Heart left ventricle (tissue), 16 donors: Measurements from ENCODE around the gene AKAP9. TPM values are rescaled to one million over a fixed set of nuclear protein-coding genes. Genes with fewer than 3 reads are reported as not detected.

Experiments
- ATAC-seq, 4 donors: fragments of 200-7000 bp; cut with Tn5 transposase; one replicate each; pipeline ENCODE4 v1.9.1; 2020 to 2022; ENCODE audit warnings: moderate library complexity in 4 of 4, mild to moderate bottlenecking in 3 of 4, moderate number of reproducible peaks in 1 of 4
- DNase-seq, 5 donors: peaks; one replicate each; pipeline ENCODE4 v3.0.0-alpha.2; 2020
- H3K27ac ChIP-seq, 12 donors: fragments of 200-600 bp; sonication (generic) in 4 of 12; one replicate each; pipeline versions ENCODE4 v1.5.0 to v1.8.0; 2016 to 2022; ENCODE audit warnings: mild to moderate bottlenecking in 2 of 12
- H3K27me3 ChIP-seq, 9 donors: fragments of 200-600 bp; sonication (generic) in 2 of 9; one replicate each; pipeline versions ENCODE4 v1.5.1 to v1.8.0; 2016 to 2022; ENCODE audit warnings: mild to moderate bottlenecking in 3 of 9
- H3K36me3 ChIP-seq, 9 donors: fragments of 200-600 bp; sonication (generic) in 2 of 9; one replicate each; pipeline versions ENCODE4 v1.5.0 to v1.8.0; 2018 to 2022; ENCODE audit warnings: mild to moderate bottlenecking in 2 of 9
- H3K4me1 ChIP-seq, 12 donors: fragments of 200-600 bp; sonication (generic) in 4 of 12; one replicate each; pipeline versions ENCODE4 v1.5.0 to v1.8.0; 2016 to 2022; ENCODE audit warnings: mild to moderate bottlenecking in 3 of 12
- H3K4me3 ChIP-seq, 12 donors: fragments of 200-600 bp; sonication (generic) in 4 of 12; one replicate each; pipeline versions ENCODE4 v1.5.0 to v1.8.0; 2017 to 2022; ENCODE audit warnings: mild to moderate bottlenecking in 9 of 12, moderate library complexity in 4 of 12
- H3K9me3 ChIP-seq, 12 donors: fragments of 200-600 bp; sonication (generic) in 4 of 12; one replicate each; pipeline versions ENCODE4 v1.5.0 to v1.8.0; 2016 to 2022; ENCODE audit warnings: mild to moderate bottlenecking in 1 of 12
- POLR2A ChIP-seq, 2 donors: fragments of 450-650 bp; IDR thresholded peaks; one replicate each; pipeline ENCODE4 v1.6.1; 2017; ENCODE audit warnings: antibody characterized with exemption in 2 of 2, mild to moderate bottlenecking in 2 of 2, moderate library complexity in 2 of 2
- WGBS, 4 donors: extraction: QIAGEN DNeasy Blood & Tissue Kit in 2 of 4; methylation state at CpG; one replicate each; pipeline versions ENCODE4 v1.1.5 to v1.1.7; 2013 to 2018; 5-methylcytosine and 5-hydroxymethylcytosine counted together
- intact Hi-C, 10 donors: fragments of 100-400 bp; cut with DNase I; formaldehyde crosslinking; loops; one replicate each; pipeline versions ENCODE4 v1.11.1 to v1.14.2; 2022
- polyA plus RNA-seq, 2 donors: library from polyadenylated mRNA; stranded (reverse); fragments of 200-250 nt; gene quantifications; one replicate each; pipeline ENCODE4 v1.2.3, GENCODE V29; 2013
- total RNA-seq, 9 donors: library from RNA; depleted of rRNA in 2 of 9; stranded (reverse); fragments of >200 nt in 2 of 9; fragmentation: NEBNext Ultra II Directional in 3 of 9; extraction: Animal tissue kit (Norgen Biotek cat#: 25700) in 3 of 9; gene quantifications; one replicate each; pipeline versions ENCODE4 v1.1.0 to v1.2.4, GENCODE V29; 2016 to 2023
- TF ChIP-seq, protein P1 (sequence below), 12 donors: fragments of 200-600 bp; sonication (generic) in 4 of 12; IDR thresholded peaks; one replicate each; pipeline versions ENCODE4 v1.5.0 to v1.8.0; 2018 to 2022; ENCODE audit warnings: antibody characterized with exemption in 12 of 12, mild to moderate bottlenecking in 5 of 12
- donor health status: ischemic (EF 13 %, LVEDD 7.1; RV severe dilation, severe dysfunction).
- donor health status: healthy with polysubstance abuse.
- donor health status: DM: no; HTN: yes; CAD: no.
- donor health status: DM: no; HTN: no; CAD: no.
- donor health status: ischemic (EF 25% LVEDD 6.9; RV normal size, moderate dysfunction).
- donor health status: ischemic (EF 25% LVEDD 5.7; RV mildly dilated, moderate dysfunction).
- donor health status: healthy.
- donor health status: DM: yes; HTN: yes; CAD: no.
- donor health status: ischemic (EF 35%, LVEDD 5.7; RV mildly dilated, moderate dysfunction).
- donor health status: nonischemic (EF 11% LVEDD 7.7; RV severe dilation, severe dysfunction).
- donor health status: DM: yes; HTN: yes; CAD: no.
- donor health status: PGD.
- donor health status: ischemic (EF 29% LVEDD 5.4; RV normal size, mild dysfunction).
- donor health status: nonischemic (EF 23%, LVEDD 6.1; RV moderate dilation, normal function).

AKAP9 gene
- total and polyA plus RNA-seq, 11 donors = 13.2 to 58.6 (median 49.1) TPM

DNA sequence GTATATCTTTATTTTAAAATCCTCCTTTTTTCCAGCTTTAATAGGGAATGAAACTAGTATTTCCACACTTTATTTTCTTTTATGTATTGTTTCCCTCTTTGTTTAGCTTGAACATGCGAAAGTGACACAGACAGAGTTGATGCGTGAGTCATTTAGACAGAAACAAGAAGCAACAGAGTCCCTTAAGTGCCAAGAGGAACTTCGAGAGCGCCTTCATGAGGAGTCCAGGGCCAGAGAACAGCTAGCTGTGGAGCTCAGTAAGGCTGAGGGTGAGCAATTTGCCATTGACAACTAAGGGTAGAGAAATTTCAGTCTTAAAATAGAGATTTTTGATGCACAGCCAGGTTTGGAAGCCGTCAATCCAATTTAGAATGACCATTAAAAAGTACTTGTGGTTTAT, 120.5 kb downstream of the AKAP9 start:
- no peaks in the 10 kb centered on the region for H3K27me3 ChIP-seq
- WGBS, 4 donors = 71 to 74% (median 73%) methylated on average over 5 of the region's 5 CpGs
- intact Hi-C loops = loop anchor here in 1 of 10 donors (10.0 kb wide), 1 partner anchor 56 kb away; no protein-coding TSS in a partner anchor
- ATAC-seq = peak in 3 of 4 donors; percentile 80 to 86 (median 80)
- DNase-seq = peak in 1 of 5 donors; percentile 42
- no peak for TF ChIP-seq POLR2A (IDR thresholded peaks at IDR 0.05)
- TF ChIP-seq, protein P1, sequence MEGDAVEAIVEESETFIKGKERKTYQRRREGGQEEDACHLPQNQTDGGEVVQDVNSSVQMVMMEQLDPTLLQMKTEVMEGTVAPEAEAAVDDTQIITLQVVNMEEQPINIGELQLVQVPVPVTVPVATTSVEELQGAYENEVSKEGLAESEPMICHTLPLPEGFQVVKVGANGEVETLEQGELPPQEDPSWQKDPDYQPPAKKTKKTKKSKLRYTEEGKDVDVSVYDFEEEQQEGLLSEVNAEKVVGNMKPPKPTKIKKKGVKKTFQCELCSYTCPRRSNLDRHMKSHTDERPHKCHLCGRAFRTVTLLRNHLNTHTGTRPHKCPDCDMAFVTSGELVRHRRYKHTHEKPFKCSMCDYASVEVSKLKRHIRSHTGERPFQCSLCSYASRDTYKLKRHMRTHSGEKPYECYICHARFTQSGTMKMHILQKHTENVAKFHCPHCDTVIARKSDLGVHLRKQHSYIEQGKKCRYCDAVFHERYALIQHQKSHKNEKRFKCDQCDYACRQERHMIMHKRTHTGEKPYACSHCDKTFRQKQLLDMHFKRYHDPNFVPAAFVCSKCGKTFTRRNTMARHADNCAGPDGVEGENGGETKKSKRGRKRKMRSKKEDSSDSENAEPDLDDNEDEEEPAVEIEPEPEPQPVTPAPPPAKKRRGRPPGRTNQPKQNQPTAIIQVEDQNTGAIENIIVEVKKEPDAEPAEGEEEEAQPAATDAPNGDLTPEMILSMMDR (IDR thresholded peaks at IDR 0.05) = no peak
- peak overlapping the region in 7 of 12 donors; percentile 12 to 47 (median 24) for H3K27ac ChIP-seq
- peak overlapping the region in 1 of 12 donors; percentile 31 for H3K4me3 ChIP-seq
- H3K9me3 ChIP-seq = no peaks in the 10 kb centered on the region
- peaks cover 0 to 53% (median 39%) of the 10 kb centered on the region in 9 donors for H3K36me3 ChIP-seq
- H3K4me1 ChIP-seq = peaks cover 0 to 15% (median 6%) of the 10 kb centered on the region in 12 donors

DNA sequence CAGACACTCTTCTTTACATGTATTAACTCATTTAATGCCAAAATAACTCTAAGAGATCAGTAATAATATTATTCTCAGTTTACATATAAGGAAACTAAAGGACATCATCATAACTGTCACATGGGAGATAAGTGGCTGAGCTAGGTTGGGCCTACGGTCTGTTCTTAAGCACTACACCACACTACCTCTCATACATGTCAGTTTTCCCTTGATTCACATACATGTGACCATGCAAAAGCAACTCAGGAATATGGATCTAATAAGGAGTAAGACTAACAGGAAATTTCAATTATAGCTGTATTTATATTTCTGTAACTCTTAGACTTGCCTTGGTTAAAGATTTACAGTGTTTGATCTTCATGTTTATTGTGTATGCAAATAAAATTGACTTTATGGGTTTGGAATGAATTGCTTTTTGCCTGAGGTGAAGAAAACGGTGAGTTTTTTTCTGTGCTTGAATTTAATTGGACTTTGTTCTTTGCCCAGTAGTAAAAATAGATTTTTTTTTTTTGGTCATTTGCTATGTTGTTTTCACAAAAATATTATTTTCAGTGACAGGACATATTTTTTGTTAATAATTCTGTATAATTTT, 123.9 kb downstream of the AKAP9 start:
- WGBS, 4 donors = 76 to 86% (median 80%) methylated on average over 2 of the region's 2 CpGs
- no peaks in the 10 kb centered on the region for H3K9me3 ChIP-seq
- no peaks in the 10 kb centered on the region for H3K27me3 ChIP-seq
- H3K4me3 ChIP-seq = no peak overlapping the region
- TF ChIP-seq, protein P1 (IDR thresholded peaks at IDR 0.05) = no peak
- no peak for TF ChIP-seq POLR2A (IDR thresholded peaks at IDR 0.05)
- H3K4me1 ChIP-seq = peaks cover 0 to 6% (median 0%) of the 10 kb centered on the region in 12 donors
- intact Hi-C loops = loop anchor here in 1 of 10 donors (10.0 kb wide), 1 partner anchor 60 kb away; no protein-coding TSS in a partner anchor
- DNase-seq (no peak), ATAC-seq (no peak)
- no peak overlapping the region for H3K27ac ChIP-seq
- H3K36me3 ChIP-seq = peaks cover 0 to 87% (median 68%) of the 10 kb centered on the region in 9 donors

DNA sequence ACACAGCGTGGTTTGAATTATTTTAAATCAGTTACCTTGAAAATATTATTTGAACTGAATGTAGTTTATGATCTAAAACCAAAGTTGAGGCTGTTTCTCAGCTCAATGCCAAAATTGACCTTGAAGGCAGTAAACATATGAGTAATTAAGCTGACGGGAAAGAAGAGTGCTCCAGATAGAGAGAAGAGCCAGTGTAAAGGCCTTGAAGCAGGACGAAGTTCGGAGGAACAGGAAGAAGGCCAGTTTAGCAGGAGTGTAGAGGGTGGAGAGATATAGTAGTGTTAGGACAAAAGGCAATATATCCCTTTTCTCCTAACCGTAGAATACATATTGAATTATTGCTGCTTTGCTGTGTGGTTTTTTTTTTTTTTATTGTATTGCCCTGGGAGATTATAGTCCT, 130.4 kb downstream of the AKAP9 start:
- Histone ChIP-seq H3K36me3 (peaks cover 0 to 99% (median 59%) of the 10 kb centered on the region in 9 donors), H3K4me1 (no peaks in the 10 kb centered on the region), H3K4me3 (no peak overlapping the region), H3K27me3 (no peaks in the 10 kb centered on the region), H3K27ac (peak overlapping the region in 5 of 12 donors; percentile 15 to 46 (median 37)), H3K9me3 (no peaks in the 10 kb centered on the region)
- TF ChIP-seq POLR2A (IDR thresholded peaks at IDR 0.05) = no peak
- TF ChIP-seq, protein P1 (IDR thresholded peaks at IDR 0.05) = no peak
- intact Hi-C loops = loop anchor here in 2 of 10 donors (10.0 kb wide), 2 partner anchors 46 to 126 kb away; partner anchors contain the start of gene AKAP9 (in 1 of the 2)
- 69 to 78% (median 74%) methylated on average over 5 of the region's 5 CpGs for WGBS, 4 donors
- DNase-seq = no peak
- peak in 2 of 4 donors; percentile 56 to 69 for ATAC-seq

DNA sequence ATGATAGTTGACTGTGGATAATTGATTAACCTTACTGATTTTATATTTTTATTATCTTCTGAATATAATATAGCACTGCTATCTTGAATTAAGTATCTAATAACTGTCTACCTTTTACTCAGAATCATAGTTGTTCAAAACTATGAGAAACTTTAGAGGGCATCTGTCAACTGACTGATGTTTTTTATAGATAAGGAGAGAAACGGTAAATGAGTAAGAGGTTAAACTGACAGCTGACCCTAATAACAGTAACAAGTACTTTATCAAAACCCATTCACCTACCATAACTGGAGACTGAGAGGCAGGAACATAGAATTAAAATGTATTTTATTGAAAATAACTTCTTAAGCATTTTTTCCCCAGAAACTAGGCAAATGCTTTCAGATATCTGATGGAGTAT, 131.5 kb downstream of the AKAP9 start:
- no peak overlapping the region for H3K27ac ChIP-seq
- H3K9me3 ChIP-seq = no peaks in the 10 kb centered on the region
- 70 to 80% (median 78%) methylated on average over 1 of the region's 1 CpG for WGBS, 4 donors
- H3K4me3 ChIP-seq = no peak overlapping the region
- no peaks in the 10 kb centered on the region for H3K4me1 ChIP-seq
- ATAC-seq (no peak), DNase-seq (no peak)
- TF ChIP-seq, protein P1 (IDR thresholded peaks at IDR 0.05) = no peak
- no peak for TF ChIP-seq POLR2A (IDR thresholded peaks at IDR 0.05)
- no peaks in the 10 kb centered on the region for H3K27me3 ChIP-seq
- intact Hi-C loops = loop anchor here in 2 of 10 donors (10.0 kb wide), 2 partner anchors 47 to 127 kb away; partner anchors contain the start of gene AKAP9 (in 1 of the 2)
- H3K36me3 ChIP-seq = peaks cover 0 to 99% (median 55%) of the 10 kb centered on the region in 9 donors
